ENCODE data around the gene LRRFIP2. TPM values are rescaled to one million over a fixed set of nuclear protein-coding genes. Genes with fewer than 3 reads are reported as not detected.

LRRFIP2 gene
- total RNA-seq, 1 donor from 2014 or later, result 33.9 TPM

GRCh38 chr3:37138816-37139215 is 35.6 kb downstream of the LRRFIP2 start:
- no peak overlapping the region for H3K9ac ChIP-seq (ENCODE audit: low read depth in 1 of 3, low read length in 3 of 3)
- H3K4me1 ChIP-seq (ENCODE audit: control insufficient read depth in 3 of 3, insufficient read depth in 3 of 3, low read length in 3 of 3), result peaks cover 7 to 11% (median 11%) of the 10 kb centered on the region in 3 donors
- H3K27ac ChIP-seq (ENCODE audit: low read depth, low read length), result no peak overlapping the region
- peaks cover 0 to 13% (median 4%) of the 10 kb centered on the region in 3 donors for H3K36me3 ChIP-seq (ENCODE audit: control insufficient read depth in 3 of 3, insufficient read depth in 3 of 3, low read length in 3 of 3)
- H3K4me3 ChIP-seq (ENCODE audit: low read length in 3 of 3), result no peak overlapping the region
- no peaks in the 10 kb centered on the region for H3K9me3 ChIP-seq (ENCODE audit: control insufficient read depth in 3 of 3, low read length in 3 of 3)
- H3K27me3 ChIP-seq (ENCODE audit: control insufficient read depth in 3 of 3, insufficient read depth in 3 of 3, low read length in 3 of 3), result no peaks in the 10 kb centered on the region

GRCh38 chr3:37137516-37137915 is 36.9 kb downstream of the LRRFIP2 start:
- Histone ChIP-seq H3K4me1 (ENCODE audit: control insufficient read depth in 3 of 3, insufficient read depth in 3 of 3, low read length in 3 of 3) (peaks cover 7 to 11% (median 11%) of the 10 kb centered on the region in 3 donors), H3K27ac (ENCODE audit: low read depth, low read length) (no peak overlapping the region), H3K9me3 (ENCODE audit: control insufficient read depth in 3 of 3, low read length in 3 of 3) (no peaks in the 10 kb centered on the region)

GRCh38 chr3:37136067-37136466 is 38.3 kb downstream of the LRRFIP2 start:
- H3K27me3 ChIP-seq (ENCODE audit: control insufficient read depth in 3 of 3, insufficient read depth in 3 of 3, low read length in 3 of 3), result no peaks in the 10 kb centered on the region
- no peak overlapping the region for H3K27ac ChIP-seq (ENCODE audit: low read depth, low read length)
- peaks cover under 1 to 6% (median 6%) of the 10 kb centered on the region in 3 donors for H3K4me1 ChIP-seq (ENCODE audit: control insufficient read depth in 3 of 3, insufficient read depth in 3 of 3, low read length in 3 of 3)
- H3K9me3 ChIP-seq (ENCODE audit: control insufficient read depth in 3 of 3, low read length in 3 of 3), result no peaks in the 10 kb centered on the region
- no peak overlapping the region for H3K9ac ChIP-seq (ENCODE audit: low read depth in 1 of 3, low read length in 3 of 3)
- no peaks in the 10 kb centered on the region for H3K36me3 ChIP-seq (ENCODE audit: control insufficient read depth in 3 of 3, insufficient read depth in 3 of 3, low read length in 3 of 3)
- no peak overlapping the region for H3K4me3 ChIP-seq (ENCODE audit: low read length in 3 of 3)

More at GRCh38 chr3:37137516-37137915, 36.9 kb downstream of the LRRFIP2 start:
- Histone ChIP-seq H3K36me3 (ENCODE audit: control insufficient read depth in 3 of 3, insufficient read depth in 3 of 3, low read length in 3 of 3) (peaks cover 0 to under 1% (median under 1%) of the 10 kb centered on the region in 3 donors), H3K4me3 (ENCODE audit: low read length in 3 of 3) (no peak overlapping the region), H3K9ac (ENCODE audit: low read depth in 1 of 3, low read length in 3 of 3) (no peak overlapping the region), H3K27me3 (ENCODE audit: control insufficient read depth in 3 of 3, insufficient read depth in 3 of 3, low read length in 3 of 3) (no peaks in the 10 kb centered on the region)

GRCh38 chr3:37135561-37135960 is 38.8 kb downstream of the LRRFIP2 start:
- H3K36me3 ChIP-seq (ENCODE audit: control insufficient read depth in 3 of 3, insufficient read depth in 3 of 3, low read length in 3 of 3), result no peaks in the 10 kb centered on the region

GRCh38 chr3:37132334-37132733 is 42.0 kb downstream of the LRRFIP2 start:
- peak overlapping the region in 1 of 3 donors; percentile 0 for H3K9ac ChIP-seq (ENCODE audit: low read depth in 1 of 3, low read length in 3 of 3)
- peaks cover 0 to 6% (median 3%) of the 10 kb centered on the region in 3 donors for H3K4me1 ChIP-seq (ENCODE audit: control insufficient read depth in 3 of 3, insufficient read depth in 3 of 3, low read length in 3 of 3)
- H3K27me3 ChIP-seq (ENCODE audit: control insufficient read depth in 3 of 3, insufficient read depth in 3 of 3, low read length in 3 of 3), result no peaks in the 10 kb centered on the region
- H3K27ac ChIP-seq (ENCODE audit: low read depth, low read length), result no peak overlapping the region
- H3K36me3 ChIP-seq (ENCODE audit: control insufficient read depth in 3 of 3, insufficient read depth in 3 of 3, low read length in 3 of 3), result no peaks in the 10 kb centered on the region
- H3K4me3 ChIP-seq (ENCODE audit: low read length in 3 of 3), result no peak overlapping the region
- no peaks in the 10 kb centered on the region for H3K9me3 ChIP-seq (ENCODE audit: control insufficient read depth in 3 of 3, low read length in 3 of 3)

More at GRCh38 chr3:37135561-37135960, 38.8 kb downstream of the LRRFIP2 start:
- Histone ChIP-seq H3K4me3 (ENCODE audit: low read length in 3 of 3) (no peak overlapping the region), H3K27me3 (ENCODE audit: control insufficient read depth in 3 of 3, insufficient read depth in 3 of 3, low read length in 3 of 3) (no peaks in the 10 kb centered on the region), H3K4me1 (ENCODE audit: control insufficient read depth in 3 of 3, insufficient read depth in 3 of 3, low read length in 3 of 3) (peaks cover 0 to 6% (median 3%) of the 10 kb centered on the region in 3 donors), H3K9me3 (ENCODE audit: control insufficient read depth in 3 of 3, low read length in 3 of 3) (no peaks in the 10 kb centered on the region), H3K27ac (ENCODE audit: low read depth, low read length) (no peak overlapping the region), H3K9ac (ENCODE audit: low read depth in 1 of 3, low read length in 3 of 3) (no peak overlapping the region)

GRCh38 chr3:37131860-37132144 is 42.6 kb downstream of the LRRFIP2 start:
- Histone ChIP-seq H3K27me3 (ENCODE audit: control insufficient read depth in 3 of 3, insufficient read depth in 3 of 3, low read length in 3 of 3) (no peaks in the 10 kb centered on the region), H3K27ac (ENCODE audit: low read depth, low read length) (no peak overlapping the region), H3K9me3 (ENCODE audit: control insufficient read depth in 3 of 3, low read length in 3 of 3) (no peaks in the 10 kb centered on the region), H3K4me1 (ENCODE audit: control insufficient read depth in 3 of 3, insufficient read depth in 3 of 3, low read length in 3 of 3) (peaks cover 0 to 6% (median 3%) of the 10 kb centered on the region in 3 donors), H3K4me3 (ENCODE audit: low read length in 3 of 3) (no peak overlapping the region), H3K36me3 (ENCODE audit: control insufficient read depth in 3 of 3, insufficient read depth in 3 of 3, low read length in 3 of 3) (no peaks in the 10 kb centered on the region), H3K9ac (ENCODE audit: low read depth in 1 of 3, low read length in 3 of 3) (peak overlapping the region in 1 of 3 donors; percentile 34)

GRCh38 chr3:37130984-37131859 is 43.2 kb downstream of the LRRFIP2 start:
- Histone ChIP-seq H3K27me3 (ENCODE audit: control insufficient read depth in 3 of 3, insufficient read depth in 3 of 3, low read length in 3 of 3) (no peaks in the 10 kb centered on the region), H3K27ac (ENCODE audit: low read depth, low read length) (no peak overlapping the region), H3K9ac (ENCODE audit: low read depth in 1 of 3, low read length in 3 of 3) (peak overlapping the region in 1 of 3 donors; percentile 34), H3K4me3 (ENCODE audit: low read length in 3 of 3) (no peak overlapping the region), H3K36me3 (ENCODE audit: control insufficient read depth in 3 of 3, insufficient read depth in 3 of 3, low read length in 3 of 3) (no peaks in the 10 kb centered on the region), H3K9me3 (ENCODE audit: control insufficient read depth in 3 of 3, low read length in 3 of 3) (no peaks in the 10 kb centered on the region), H3K4me1 (ENCODE audit: control insufficient read depth in 3 of 3, insufficient read depth in 3 of 3, low read length in 3 of 3) (peaks cover 0 to 6% (median 3%) of the 10 kb centered on the region in 3 donors)

GRCh38 chr3:37130448-37130847 is 43.9 kb downstream of the LRRFIP2 start:
- Histone ChIP-seq H3K36me3 (ENCODE audit: control insufficient read depth in 3 of 3, insufficient read depth in 3 of 3, low read length in 3 of 3) (no peaks in the 10 kb centered on the region), H3K4me3 (ENCODE audit: low read length in 3 of 3) (no peak overlapping the region), H3K27ac (ENCODE audit: low read depth, low read length) (no peak overlapping the region), H3K9me3 (ENCODE audit: control insufficient read depth in 3 of 3, low read length in 3 of 3) (no peaks in the 10 kb centered on the region), H3K4me1 (ENCODE audit: control insufficient read depth in 3 of 3, insufficient read depth in 3 of 3, low read length in 3 of 3) (peaks cover 1 to 6% (median 5%) of the 10 kb centered on the region in 3 donors), H3K27me3 (ENCODE audit: control insufficient read depth in 3 of 3, insufficient read depth in 3 of 3, low read length in 3 of 3) (no peaks in the 10 kb centered on the region), H3K9ac (ENCODE audit: low read depth in 1 of 3, low read length in 3 of 3) (no peak overlapping the region)

GRCh38 chr3:37129871-37130270 is 44.5 kb downstream of the LRRFIP2 start:
- Histone ChIP-seq H3K4me3 (ENCODE audit: low read length in 3 of 3) (no peak overlapping the region), H3K36me3 (ENCODE audit: control insufficient read depth in 3 of 3, insufficient read depth in 3 of 3, low read length in 3 of 3) (no peaks in the 10 kb centered on the region), H3K9ac (ENCODE audit: low read depth in 1 of 3, low read length in 3 of 3) (no peak overlapping the region), H3K4me1 (ENCODE audit: control insufficient read depth in 3 of 3, insufficient read depth in 3 of 3, low read length in 3 of 3) (peaks cover 7 to 11% (median 8%) of the 10 kb centered on the region in 3 donors), H3K9me3 (ENCODE audit: control insufficient read depth in 3 of 3, low read length in 3 of 3) (no peaks in the 10 kb centered on the region), H3K27ac (ENCODE audit: low read depth, low read length) (no peak overlapping the region), H3K27me3 (ENCODE audit: control insufficient read depth in 3 of 3, insufficient read depth in 3 of 3, low read length in 3 of 3) (no peaks in the 10 kb centered on the region)

- Histone ChIP-seq H3K27ac (ENCODE audit: low read depth, low read length) (no peak overlapping the region), H3K36me3 (ENCODE audit: control insufficient read depth in 3 of 3, insufficient read depth in 3 of 3, low read length in 3 of 3) (no peaks in the 10 kb centered on the region), H3K27me3 (ENCODE audit: control insufficient read depth in 3 of 3, insufficient read depth in 3 of 3, low read length in 3 of 3) (no peaks in the 10 kb centered on the region), H3K9me3 (ENCODE audit: control insufficient read depth in 3 of 3, low read length in 3 of 3) (no peaks in the 10 kb centered on the region), H3K4me1 (ENCODE audit: control insufficient read depth in 3 of 3, insufficient read depth in 3 of 3, low read length in 3 of 3) (peaks cover 11 to 13% (median 12%) of the 10 kb centered on the region in 3 donors), H3K4me3 (ENCODE audit: low read length in 3 of 3) (no peak overlapping the region), H3K9ac (ENCODE audit: low read depth in 1 of 3, low read length in 3 of 3) (peak overlapping the region in 1 of 3 donors; percentile 5)
Measured at GRCh38 chr3:37127340-37127739, 47.0 kb downstream of the LRRFIP2 start.
